GM10266 (cell line): ENCODE results near the gene ARMC2.

Experiments
- DNase-seq: peaks from one replicate; pipeline ENCODE4 v3.0.0; 2012; ENCODE audit errors: extremely low spot score
- CTCF ChIP-seq: IDR thresholded peaks from 2 replicates; pipeline ENCODE4 v1.5.1; 2012; ENCODE audit warnings: mild to moderate bottlenecking, low read depth; ENCODE audit not compliant: control insufficient read depth, insufficient read depth; ENCODE audit errors: missing control alignments

ARMC2 gene

GRCh38 chr6:108937170-108937569, 88.9 kb downstream of the ARMC2 start:
- TF ChIP-seq CTCF, result no peak
- DNase-seq, result no peak

- DNase-seq, result no peak
- no peak for TF ChIP-seq CTCF
Observed at GRCh38 chr6:108940741-108941140, 92.5 kb downstream of the ARMC2 start.

GRCh38 chr6:108941281-108941680, 93.1 kb downstream of the ARMC2 start:
- DNase-seq, result no peak
- no peak for TF ChIP-seq CTCF

- no peak for DNase-seq
- no peak for TF ChIP-seq CTCF
Observed at GRCh38 chr6:108941859-108942258, 93.6 kb downstream of the ARMC2 start.

GRCh38 chr6:108942556-108943492, 94.6 kb downstream of the ARMC2 start:
- no peak for DNase-seq
- no peak for TF ChIP-seq CTCF

- no peak for DNase-seq
- peak; percentile 2 for TF ChIP-seq CTCF
Observed at GRCh38 chr6:108944071-108944470, 95.8 kb downstream of the ARMC2 start.
